Brain pericyte (primary cell): ENCODE data around the gene JMJD8.

Experiments
- DNase-seq: peaks from one replicate; pipeline ENCODE4 v3.0.0-alpha.2; 2012; ENCODE audit warnings: low read depth, low spot score

JMJD8 gene

DNA sequence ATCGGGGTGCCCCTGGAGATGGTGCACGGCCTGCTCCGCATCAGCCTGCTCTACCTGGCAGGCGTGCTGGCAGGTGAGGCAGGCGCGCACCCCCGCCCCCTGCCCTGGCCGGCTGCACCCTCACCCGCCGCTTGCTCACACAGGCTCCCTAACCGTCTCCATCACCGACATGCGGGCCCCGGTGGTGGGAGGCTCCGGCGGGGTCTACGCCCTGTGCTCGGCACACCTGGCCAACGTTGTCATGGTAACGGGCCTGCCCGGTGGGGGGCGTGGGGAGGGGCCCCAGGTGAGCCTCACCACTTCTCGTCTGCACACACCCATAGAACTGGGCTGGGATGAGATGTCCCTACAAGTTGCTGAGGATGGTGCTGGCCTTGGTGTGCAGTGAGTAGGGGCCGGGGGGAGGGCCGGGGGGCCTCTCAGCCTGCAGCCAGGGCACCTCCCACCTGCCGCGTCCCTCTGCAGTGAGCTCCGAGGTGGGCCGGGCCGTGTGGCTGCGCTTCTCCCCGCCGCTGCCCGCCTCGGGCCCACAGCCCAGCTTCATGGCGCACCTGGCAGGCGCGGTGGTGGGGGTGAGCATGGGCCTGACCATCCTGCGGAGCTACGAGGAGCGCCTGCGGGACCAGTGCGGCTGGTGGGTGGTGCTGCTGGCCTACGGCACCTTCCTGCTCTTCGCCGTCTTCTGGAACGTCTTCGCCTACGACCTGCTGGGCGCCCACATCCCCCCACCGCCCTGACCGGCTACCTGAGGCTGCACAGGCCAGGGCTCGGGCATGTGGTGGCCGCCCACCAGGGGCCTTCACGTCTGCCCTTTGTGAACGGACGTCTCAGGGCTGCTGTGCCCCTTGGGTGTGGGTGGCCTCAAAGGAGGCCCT lies 6.6 kb downstream of the JMJD8 start:
- DNase-seq: no peak

DNA sequence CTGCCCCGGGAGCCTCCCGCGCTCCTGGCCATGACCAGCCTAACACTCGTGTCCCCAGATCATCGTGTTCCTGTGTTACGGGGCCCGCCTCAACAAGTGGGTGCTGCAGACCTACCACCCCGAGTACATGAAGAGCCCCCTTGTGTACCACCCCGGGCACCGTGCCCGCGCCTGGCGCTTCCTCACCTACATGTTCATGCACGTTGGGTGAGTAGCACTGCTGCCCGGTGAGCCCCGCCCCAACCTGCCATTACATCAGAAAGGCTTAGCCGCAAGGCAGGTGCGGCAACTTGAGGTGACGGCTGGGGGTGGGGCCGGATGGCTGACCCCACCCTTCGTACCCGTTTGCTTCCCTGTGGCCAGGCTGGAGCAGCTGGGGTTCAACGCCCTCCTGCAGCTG lies 7.2 kb downstream of the JMJD8 start:
- no peak for DNase-seq

- DNase-seq: no peak
Measured at GRCh38 chr16:676565-676902, 7.6 kb downstream of the JMJD8 start.

DNA sequence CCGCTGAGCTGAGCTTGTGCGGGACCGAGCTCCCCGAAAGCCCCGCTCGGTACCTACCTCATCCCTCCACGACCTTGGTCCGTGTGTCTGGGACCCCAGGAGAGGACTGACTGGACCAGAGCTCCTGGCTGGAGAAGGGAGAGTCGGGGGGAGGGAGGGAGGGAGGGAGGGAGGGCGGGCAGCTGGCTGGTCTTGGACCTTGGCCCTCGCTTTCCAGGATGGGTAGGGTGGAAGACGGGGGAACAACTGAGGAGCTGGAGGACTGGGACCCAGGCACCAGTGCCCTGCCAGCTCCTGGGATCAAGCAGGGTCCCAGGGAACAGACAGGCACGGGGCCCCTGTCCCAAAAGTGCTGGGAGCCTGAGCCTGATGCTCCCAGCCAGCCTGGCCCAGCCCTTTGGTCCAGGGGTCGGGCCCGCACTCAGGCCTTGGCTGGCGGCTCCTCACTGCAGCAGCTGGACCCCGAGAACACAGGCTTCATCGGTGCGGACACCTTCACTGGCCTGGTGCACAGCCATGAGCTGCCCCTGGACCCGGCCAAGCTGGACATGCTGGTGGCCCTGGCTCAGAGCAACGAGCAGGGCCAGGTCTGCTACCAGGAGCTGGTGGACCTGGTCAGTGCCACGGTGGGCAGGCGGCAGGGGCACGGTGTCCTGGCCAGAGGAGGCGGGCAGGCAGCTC lies 8.1 kb downstream of the JMJD8 start:
- DNase-seq: no peak

- no peak for DNase-seq
Measured at GRCh38 chr16:674968-675883, 8.9 kb downstream of the JMJD8 start, which contains the start of gene RHBDL1. RHBDL1 (plus strand) TSS chr16:675671; CDS start chr16:675791, 120 bp downstream.

- DNase-seq: no peak
Measured at GRCh38 chr16:674214-674881, 9.8 kb downstream of the JMJD8 start.

DNA sequence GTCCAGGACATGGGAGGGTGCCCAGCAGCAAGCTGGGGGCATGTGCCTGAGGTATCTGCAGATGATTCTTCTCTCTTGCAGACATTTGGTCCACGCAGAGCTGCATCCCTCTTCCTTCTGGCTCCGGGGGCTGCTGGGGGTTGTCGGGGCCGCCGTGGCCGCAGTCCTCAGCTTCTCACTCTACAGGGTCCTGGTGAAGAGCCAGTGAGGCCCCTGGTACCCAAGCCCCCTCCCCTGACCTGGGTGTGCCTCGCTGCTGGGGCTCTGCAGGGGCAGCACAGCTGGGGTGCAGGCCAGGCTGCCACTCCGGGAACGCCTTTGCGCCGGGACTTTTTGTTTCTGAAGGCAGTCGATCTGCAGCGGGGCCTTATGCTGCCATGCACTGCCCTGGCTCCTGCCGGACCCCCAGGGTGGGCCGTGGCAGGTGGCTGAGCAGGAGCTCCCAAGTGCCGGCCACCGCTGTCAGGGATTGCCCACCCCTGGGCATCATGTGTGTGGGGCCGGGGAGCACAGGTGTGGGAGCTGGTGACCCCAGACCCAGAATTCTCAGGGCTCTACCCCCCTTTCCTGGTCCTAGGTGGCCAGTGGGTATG lies 10.6 kb downstream of the JMJD8 start:
- DNase-seq: no peak

DNA sequence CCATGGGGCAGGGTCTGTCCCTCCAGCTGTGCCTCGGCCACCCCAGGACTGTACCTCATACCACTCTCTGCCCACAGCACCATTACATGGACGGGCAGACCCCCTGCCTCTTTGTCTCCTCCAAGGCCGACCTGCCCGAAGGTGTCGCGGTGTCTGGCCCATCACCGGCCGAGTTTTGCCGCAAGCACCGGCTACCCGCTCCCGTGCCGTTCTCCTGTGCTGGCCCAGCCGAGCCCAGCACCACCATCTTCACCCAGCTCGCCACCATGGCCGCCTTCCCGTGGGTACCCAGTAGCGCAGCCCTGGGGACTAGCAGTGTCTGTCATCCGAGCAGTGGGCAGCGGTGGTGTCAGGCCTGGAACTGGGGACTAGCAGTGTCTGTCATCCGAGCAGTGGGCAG lies 11.3 kb downstream of the JMJD8 start:
- DNase-seq: no peak

DNA sequence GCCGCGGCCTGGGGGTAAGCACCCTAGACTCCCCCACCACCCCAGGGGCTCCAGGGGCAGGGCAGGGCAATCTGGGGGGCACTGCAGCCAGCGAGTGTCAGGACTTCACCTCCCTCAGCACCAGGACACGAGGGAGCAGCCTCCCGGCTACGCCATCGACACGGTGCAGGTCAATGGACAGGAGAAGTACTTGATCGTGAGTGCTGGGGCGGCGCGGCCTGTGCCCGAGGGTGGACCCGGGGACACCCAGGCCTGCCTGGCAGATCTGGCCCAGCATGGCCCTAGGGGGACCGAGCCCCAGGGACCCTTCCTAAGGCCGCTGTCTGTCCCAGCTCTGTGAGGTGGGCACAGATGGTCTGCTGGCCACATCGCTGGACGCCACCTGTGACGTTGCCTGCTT lies 11.8 kb downstream of the JMJD8 start:
- DNase-seq: no peak

DNA sequence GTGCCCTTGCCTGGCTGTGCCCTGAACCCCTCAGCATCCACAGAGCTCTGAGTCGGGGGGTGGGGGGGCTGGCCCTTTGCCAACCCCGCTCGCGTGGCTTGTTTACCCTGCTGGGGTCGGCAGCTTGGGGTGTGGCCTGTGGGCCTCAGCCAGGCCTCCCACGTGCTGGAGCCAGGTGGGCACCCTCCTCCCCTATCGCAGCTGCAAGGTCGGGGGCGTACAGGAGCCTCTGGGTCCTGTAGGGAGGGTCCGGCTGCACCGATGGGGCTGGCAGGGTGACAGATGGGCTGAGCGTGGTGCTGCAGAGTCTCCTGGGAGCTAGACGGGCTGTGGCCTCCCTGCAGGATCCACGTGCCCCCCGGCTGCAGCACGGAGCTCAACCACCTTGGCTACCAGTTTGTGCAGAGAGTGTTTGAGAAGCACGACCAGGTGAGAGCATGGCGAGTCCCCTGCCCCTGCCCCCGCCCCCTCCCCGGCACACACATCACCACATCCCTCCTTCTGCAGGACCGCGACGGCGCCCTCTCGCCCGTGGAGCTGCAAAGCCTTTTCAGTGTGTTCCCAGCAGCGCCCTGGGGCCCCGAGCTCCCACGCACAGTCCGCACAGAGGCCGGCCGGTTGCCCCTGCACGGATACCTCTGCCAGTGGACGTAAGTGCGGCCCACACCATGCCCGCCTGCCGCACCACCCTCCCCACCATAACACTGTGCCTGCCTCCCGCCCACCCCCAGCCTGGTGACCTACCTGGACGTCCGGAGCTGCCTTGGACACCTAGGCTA lies 12.6 kb downstream of the JMJD8 start:
- no peak for DNase-seq

DNA sequence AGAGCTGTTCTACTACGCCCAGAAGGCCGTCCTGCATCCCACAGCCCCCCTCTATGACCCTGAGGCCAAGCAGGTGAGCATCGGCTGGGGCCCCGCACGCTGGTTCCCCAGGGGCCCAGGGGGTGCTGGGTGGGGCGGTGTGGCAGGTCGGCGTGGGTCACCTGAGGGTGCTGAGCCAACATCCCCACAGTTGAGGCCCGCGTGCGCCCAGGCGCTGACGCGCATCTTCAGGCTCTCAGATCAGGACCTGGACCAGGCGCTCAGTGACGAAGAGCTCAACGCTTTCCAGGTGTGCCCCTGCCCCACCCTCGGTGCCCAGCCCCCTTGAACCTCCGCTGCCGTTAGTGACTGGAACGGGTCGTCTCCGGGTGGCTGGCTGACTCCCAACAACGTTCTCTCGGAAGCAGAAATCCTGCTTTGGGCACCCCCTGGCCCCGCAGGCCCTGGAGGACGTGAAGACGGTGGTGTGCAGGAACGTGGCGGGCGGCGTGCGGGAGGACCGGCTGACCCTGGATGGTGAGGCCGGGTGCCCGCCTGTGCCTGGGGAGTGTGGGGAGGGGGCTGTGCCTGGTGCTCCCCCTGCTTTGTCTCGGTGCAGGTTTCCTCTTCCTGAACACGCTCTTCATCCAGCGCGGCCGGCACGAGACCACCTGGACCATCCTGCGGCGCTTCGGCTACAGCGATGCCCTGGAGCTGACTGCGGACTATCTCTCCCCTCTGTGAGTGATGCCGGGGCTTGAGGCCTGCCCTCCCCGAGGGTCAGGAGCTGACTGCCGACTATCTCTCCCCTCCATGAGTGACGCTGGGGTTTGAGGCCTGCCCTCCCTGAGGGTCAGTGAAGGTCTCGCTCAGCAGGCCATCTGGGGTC lies 13.4 kb downstream of the JMJD8 start:
- no peak for DNase-seq

- no peak for DNase-seq
Measured at GRCh38 chr16:669666-670065, 14.5 kb downstream of the JMJD8 start.

DNA sequence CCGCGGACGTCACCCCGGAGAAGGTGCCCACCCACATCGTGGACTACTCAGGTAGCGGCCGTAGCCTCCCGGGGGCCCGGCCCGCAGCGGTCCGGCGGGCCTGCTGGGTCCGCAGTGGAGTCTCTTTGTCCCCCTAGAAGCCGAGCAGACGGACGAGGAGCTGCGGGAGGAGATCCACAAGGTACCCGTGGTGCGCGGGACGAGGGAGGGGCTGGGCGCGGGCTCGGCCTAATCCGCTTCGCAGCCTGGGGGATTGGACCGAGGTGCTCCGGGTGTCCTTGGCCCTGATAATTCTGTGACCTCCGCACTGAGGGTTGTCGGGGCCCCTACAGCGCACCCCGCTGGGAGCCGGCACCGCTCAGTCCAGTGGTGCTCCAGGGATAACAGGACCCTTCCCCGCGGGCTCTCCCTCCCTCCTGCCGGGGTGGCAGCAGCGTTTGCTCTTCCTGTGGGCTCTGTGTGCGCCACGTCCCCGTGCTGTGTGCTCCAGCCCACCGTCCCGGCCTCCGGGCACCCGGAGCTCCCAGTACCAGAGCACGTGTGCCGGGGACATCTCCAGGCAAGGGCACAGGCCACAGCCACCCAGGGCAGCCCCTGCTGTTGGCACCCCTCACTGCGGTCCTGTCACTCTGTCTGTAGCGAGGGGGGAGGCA lies 15.5 kb downstream of the JMJD8 start:
- DNase-seq: no peak

DNA sequence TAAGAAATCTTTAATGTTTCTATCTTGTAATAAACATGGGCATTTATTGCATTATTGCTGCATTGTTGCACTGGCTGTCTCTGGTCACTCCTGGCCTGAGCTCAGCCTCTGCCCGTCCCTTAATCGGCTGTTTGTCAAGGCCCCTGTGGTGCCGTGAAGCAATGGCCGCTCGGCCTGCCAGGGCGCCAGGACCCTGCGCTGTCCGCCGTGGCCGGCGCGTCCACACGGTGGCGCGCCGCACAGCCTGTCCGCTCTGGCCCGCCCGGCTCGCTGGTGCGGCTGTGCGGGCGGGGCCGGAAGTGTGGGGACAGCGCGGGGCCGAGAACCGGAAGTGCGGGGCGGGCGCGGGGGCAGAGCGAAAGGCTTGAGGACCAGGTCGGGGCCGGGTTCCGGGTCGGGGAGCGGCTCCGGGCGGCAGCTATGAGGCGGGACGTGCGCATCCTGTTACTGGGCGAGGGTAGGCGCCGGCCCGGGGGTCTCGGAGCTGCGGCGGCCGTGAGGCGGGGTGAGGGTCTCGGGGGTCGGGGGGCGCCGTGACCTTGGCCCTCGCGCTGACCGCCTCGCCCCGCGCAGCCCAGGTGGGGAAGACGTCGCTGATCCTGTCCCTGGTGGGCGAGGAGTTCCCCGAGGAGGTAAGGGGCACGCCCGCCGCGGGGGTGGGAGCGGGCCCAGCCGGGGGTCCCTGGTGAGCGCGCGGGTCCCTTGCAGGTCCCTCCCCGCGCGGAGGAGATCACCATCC lies 16.2 kb downstream of the JMJD8 start, which contains the start of gene RHOT2:
Gene RHOT2 (plus strand): TSS at position 353 of the 739 bp plus-strand sequence. CDS start 68 bp downstream, at position 421.
- DNase-seq: no peak

GRCh38 chr16:667113-667779 lies 16.9 kb downstream of the JMJD8 start:
- DNase-seq: no peak

- DNase-seq: no peak
Measured at GRCh38 chr16:666572-666971, 17.6 kb downstream of the JMJD8 start.

- DNase-seq: no peak
Measured at GRCh38 chr16:662597-662996, 21.5 kb downstream of the JMJD8 start.
